Karpas-422 (cell line): Measurements from ENCODE around the gene CLCA2. TPM values are rescaled to one million over a fixed set of nuclear protein-coding genes. Genes with fewer than 3 reads are reported as not detected.
A peak's percentile ranks its signal among the peaks of the same experiment; 100 is the strongest.

Experiments
- DNase-seq: peaks from one replicate; pipeline ENCODE4 v3.0.0-alpha.2; 2015
- H2AFZ ChIP-seq: fragments of 200-600 bp; sonication (generic); 2 replicates; pipeline ENCODE4 v1.6.1; 2014; ENCODE audit warnings: antibody characterized with exemption, low read length, mixed read lengths
- H3K27ac ChIP-seq: fragments of 200-600 bp; sonication (generic); 2 replicates; pipeline ENCODE4 v1.5.1; 2014; ENCODE audit warnings: mild to moderate bottlenecking, low read length, moderate library complexity
- H3K27me3 ChIP-seq: fragments of 200-600 bp; sonication (generic); 2 replicates; pipeline ENCODE4 v1.6.1; 2014; ENCODE audit warnings: low read length, mixed read lengths
- H3K36me3 ChIP-seq: fragments of 200-600 bp; sonication (generic); 2 replicates; pipeline ENCODE4 v1.6.1; 2014; ENCODE audit warnings: low read length, mixed read lengths; ENCODE audit not compliant: insufficient read depth
- H3K4me1 ChIP-seq: fragments of 200-600 bp; sonication (generic); 2 replicates; pipeline ENCODE4 v1.6.1; 2014; ENCODE audit warnings: mild to moderate bottlenecking, low read length, mixed read lengths
- H3K4me2 ChIP-seq: fragments of 200-600 bp; sonication (generic); 2 replicates; pipeline ENCODE4 v1.6.1; 2014; ENCODE audit warnings: low read length, low read depth, mild to moderate bottlenecking; ENCODE audit not compliant: poor library complexity, severe bottlenecking
- H3K4me3 ChIP-seq: fragments of 200-600 bp; sonication (generic); 2 replicates; pipeline ENCODE4 v1.5.1; 2014; ENCODE audit warnings: mild to moderate bottlenecking, antibody characterized with exemption, low read length, mixed read lengths
- H3K79me2 ChIP-seq: fragments of 200-600 bp; sonication (generic); 2 replicates; pipeline ENCODE4 v1.6.1; 2014; ENCODE audit warnings: mild to moderate bottlenecking, low read length, mixed read lengths
- H3K9ac ChIP-seq: fragments of 200-600 bp; sonication (generic); 2 replicates; pipeline ENCODE4 v1.6.0; 2014; ENCODE audit warnings: low read length
- H3K9me2 ChIP-seq: fragments of 200-600 bp; sonication (generic), shearing (Covaris generic); replicated peaks from 2 replicates; pipeline ENCODE4 v1.6.0; 2014; ENCODE audit warnings: mild to moderate bottlenecking, low read length, moderate library complexity; ENCODE audit not compliant: insufficient read depth
- H3K9me3 ChIP-seq: fragments of 300-700, 200-600 bp; sonication (generic); 2 replicates; pipeline ENCODE4 v1.6.1; 2014; ENCODE audit warnings: low read length, mixed read lengths
- H4K20me1 ChIP-seq: fragments of 200-600 bp; sonication (generic); 2 replicates; pipeline ENCODE4 v1.6.1; 2014; ENCODE audit warnings: mild to moderate bottlenecking, antibody characterized with exemption, low read length, low read depth; ENCODE audit not compliant: insufficient read depth
- total RNA-seq: library from RNA; depleted of rRNA; stranded (reverse); fragments of >200 nt; shearing (Covaris generic); gene quantifications from 2 replicates; pipeline ENCODE4 v1.2.3, GENCODE V29; 2014; ENCODE audit warnings: low replicate concordance; rRNA removed

CLCA2 gene, protein sequence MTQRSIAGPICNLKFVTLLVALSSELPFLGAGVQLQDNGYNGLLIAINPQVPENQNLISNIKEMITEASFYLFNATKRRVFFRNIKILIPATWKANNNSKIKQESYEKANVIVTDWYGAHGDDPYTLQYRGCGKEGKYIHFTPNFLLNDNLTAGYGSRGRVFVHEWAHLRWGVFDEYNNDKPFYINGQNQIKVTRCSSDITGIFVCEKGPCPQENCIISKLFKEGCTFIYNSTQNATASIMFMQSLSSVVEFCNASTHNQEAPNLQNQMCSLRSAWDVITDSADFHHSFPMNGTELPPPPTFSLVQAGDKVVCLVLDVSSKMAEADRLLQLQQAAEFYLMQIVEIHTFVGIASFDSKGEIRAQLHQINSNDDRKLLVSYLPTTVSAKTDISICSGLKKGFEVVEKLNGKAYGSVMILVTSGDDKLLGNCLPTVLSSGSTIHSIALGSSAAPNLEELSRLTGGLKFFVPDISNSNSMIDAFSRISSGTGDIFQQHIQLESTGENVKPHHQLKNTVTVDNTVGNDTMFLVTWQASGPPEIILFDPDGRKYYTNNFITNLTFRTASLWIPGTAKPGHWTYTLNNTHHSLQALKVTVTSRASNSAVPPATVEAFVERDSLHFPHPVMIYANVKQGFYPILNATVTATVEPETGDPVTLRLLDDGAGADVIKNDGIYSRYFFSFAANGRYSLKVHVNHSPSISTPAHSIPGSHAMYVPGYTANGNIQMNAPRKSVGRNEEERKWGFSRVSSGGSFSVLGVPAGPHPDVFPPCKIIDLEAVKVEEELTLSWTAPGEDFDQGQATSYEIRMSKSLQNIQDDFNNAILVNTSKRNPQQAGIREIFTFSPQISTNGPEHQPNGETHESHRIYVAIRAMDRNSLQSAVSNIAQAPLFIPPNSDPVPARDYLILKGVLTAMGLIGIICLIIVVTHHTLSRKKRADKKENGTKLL
- not detected in 2 replicates for total RNA-seq

DNA sequence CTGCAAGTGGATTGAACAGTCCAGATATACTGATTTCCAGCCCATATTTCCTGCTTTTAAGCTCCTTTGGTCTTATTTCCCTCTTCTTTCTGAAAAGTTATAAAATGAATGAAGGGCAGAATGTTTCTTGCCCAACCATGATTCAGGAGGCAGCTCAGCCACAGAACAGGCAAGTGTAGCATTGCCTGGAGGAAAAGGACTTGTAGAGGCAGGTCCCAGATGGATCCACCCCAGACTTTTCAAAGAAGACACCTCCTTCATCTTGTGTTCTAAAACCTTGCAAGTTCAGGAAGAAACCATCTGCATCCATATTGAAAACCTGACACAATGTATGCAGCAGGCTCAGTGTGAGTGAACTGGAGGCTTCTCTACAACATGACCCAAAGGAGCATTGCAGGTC lies at the start of gene CLCA2:
Gene CLCA2 (plus strand): TSS at position 299 of the 400 bp plus-strand sequence. CDS start 77 bp downstream, at position 376.
- Histone ChIP-seq H4K20me1 (no peaks in the 10 kb centered on the region), H3K36me3 (no peaks in the 10 kb centered on the region), H3K27ac (no peak within 1 kb of the TSS), H2AFZ (no peak within 1 kb of the TSS), H3K9ac (no peak within 1 kb of the TSS), H3K79me2 (no peaks in the 10 kb centered on the region), H3K27me3 (no peaks in the 10 kb centered on the region), H3K9me2 (no peaks in the 10 kb centered on the region), H3K4me2 (no peak within 1 kb of the TSS), H3K4me3 (no peak within 1 kb of the TSS), H3K4me1 (no peaks in the 10 kb centered on the region), H3K9me3 (no peaks in the 10 kb centered on the region)
- DNase-seq = no peak

DNA sequence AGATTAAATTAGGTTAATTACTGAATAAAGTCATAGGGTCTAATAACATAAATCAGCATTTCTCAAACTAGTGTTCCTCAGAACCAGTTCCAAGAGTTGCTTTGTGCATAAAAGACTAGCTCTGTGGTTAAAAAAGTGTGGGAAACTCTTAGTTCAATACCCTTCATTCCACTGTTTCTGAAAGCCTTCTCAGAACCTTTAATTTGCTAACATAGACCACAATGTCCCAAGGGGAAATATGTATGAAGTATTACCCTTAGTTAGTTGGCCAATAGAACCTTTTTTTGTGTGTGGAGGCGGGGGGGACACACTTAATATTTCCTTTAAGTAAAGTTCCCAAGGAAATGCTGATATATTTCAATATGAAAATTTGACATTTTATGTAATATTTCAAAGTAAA lies 48.3 kb upstream of the CLCA2 start:
- Histone ChIP-seq H3K9me3 (peaks cover 2% of the 10 kb centered on the region; the same call in 1 of the 2 replicates), H2AFZ (no peak overlapping the region), H4K20me1 (no peaks in the 10 kb centered on the region), H3K4me3 (no peak overlapping the region), H3K36me3 (no peaks in the 10 kb centered on the region), H3K4me2 (no peak overlapping the region), H3K27me3 (no peaks in the 10 kb centered on the region), H3K27ac (no peak overlapping the region), H3K4me1 (no peaks in the 10 kb centered on the region), H3K9me2 (no peaks in the 10 kb centered on the region), H3K9ac (no peak overlapping the region), H3K79me2 (no peaks in the 10 kb centered on the region)
- DNase-seq = no peak

DNA sequence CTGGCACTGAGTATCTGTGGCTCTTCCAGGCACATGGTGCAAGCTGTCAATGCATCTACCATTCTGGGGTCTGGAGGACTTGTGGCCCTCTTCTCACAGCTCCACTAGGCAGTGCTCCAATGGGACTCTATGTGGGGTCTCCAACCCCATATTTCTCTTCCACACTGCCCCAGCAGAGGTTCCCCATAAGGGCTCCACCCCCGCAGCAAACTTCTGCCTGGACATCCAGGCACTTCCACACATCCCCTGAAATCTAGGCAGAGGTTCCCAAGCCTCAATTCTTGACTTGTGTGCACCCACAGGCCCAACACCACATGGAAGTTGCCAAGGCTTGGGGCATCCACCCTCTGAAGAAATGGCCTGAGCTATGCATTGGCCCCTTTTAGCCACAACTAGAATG lies 46.6 kb upstream of the CLCA2 start:
- H4K20me1 ChIP-seq = no peaks in the 10 kb centered on the region

DNA sequence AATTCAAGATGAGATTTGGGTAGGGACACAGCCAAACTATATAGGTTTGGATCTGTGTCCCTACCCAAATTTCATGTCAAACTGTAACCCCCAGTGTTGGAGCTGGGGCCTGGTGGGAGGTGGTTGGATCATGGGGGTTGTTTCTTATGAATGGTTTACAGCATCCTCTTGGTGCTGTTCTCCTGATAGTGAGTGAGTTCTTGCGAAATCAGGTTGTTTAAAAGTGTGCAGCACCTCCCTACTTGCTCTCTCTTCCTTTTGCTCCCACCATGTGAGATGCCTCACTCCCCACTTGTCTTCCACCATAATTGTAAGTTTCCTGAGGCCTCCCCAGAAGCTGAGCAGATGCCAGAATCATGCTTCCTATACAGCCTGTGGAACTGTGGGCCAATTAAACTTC lies 45.2 kb upstream of the CLCA2 start:
- Histone ChIP-seq H3K27me3 (no peaks in the 10 kb centered on the region), H4K20me1 (no peaks in the 10 kb centered on the region), H3K4me3 (no peak overlapping the region), H3K36me3 (no peaks in the 10 kb centered on the region), H3K9ac (no peak overlapping the region), H3K4me1 (no peaks in the 10 kb centered on the region), H3K79me2 (no peaks in the 10 kb centered on the region), H3K9me2 (no peaks in the 10 kb centered on the region), H3K4me2 (no peak overlapping the region), H3K27ac (no peak overlapping the region), H2AFZ (no peak overlapping the region), H3K9me3 (peaks cover 2% of the 10 kb centered on the region; the same call in 1 of the 2 replicates)
- DNase-seq = no peak

More for the DNA sequence above, 46.6 kb upstream of the CLCA2 start:
- no peak for DNase-seq
- H3K9me2 ChIP-seq = no peaks in the 10 kb centered on the region
- no peak overlapping the region for H3K4me3 ChIP-seq
- H3K36me3 ChIP-seq = no peaks in the 10 kb centered on the region
- no peak overlapping the region for H3K4me2 ChIP-seq
- no peak overlapping the region for H2AFZ ChIP-seq
- no peaks in the 10 kb centered on the region for H3K4me1 ChIP-seq
- H3K9ac ChIP-seq = no peak overlapping the region
- H3K27ac ChIP-seq = no peak overlapping the region
- no peaks in the 10 kb centered on the region for H3K27me3 ChIP-seq
- peaks cover 2% of the 10 kb centered on the region; the same call in 1 of the 2 replicates for H3K9me3 ChIP-seq
- H3K79me2 ChIP-seq = no peaks in the 10 kb centered on the region

DNA sequence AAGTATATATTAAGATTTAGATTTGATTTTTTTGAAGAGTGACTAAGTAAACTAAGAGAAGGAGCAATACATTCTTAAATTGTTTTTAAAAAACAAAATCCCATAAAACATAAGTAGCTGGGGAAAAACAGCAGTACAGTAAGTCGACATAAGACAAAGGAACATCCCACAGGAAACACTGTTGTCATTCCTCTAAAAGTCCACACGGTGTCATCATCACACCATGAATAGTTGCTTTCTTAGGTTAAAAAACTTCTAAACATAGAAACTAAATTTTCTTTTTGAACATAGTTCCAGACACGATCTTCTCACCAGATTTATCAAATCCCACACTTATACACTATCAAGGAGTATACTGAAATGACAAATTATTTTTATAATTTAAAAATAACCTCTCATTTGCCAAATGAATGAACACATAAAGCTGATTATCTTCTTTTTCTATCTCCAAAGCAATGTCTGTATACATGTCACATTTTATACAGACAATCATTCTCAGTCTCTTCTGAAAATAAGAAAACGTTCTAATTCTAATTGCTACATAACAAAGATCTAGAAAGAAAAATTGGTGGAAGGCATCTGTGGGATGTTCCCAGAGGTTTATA lies 43.6 kb upstream of the CLCA2 start:
- DNase-seq = peak; percentile 78
- H3K4me3 ChIP-seq = no peak overlapping the region
- H2AFZ ChIP-seq = no peak overlapping the region
- no peak overlapping the region for H3K9ac ChIP-seq
- peak overlapping the region; percentile 15 for H3K4me2 ChIP-seq
- H4K20me1 ChIP-seq = no peaks in the 10 kb centered on the region
- no peaks in the 10 kb centered on the region for H3K4me1 ChIP-seq
- no peaks in the 10 kb centered on the region for H3K9me2 ChIP-seq
- H3K9me3 ChIP-seq = peaks cover 2% of the 10 kb centered on the region; the same call in 1 of the 2 replicates
- no peaks in the 10 kb centered on the region for H3K27me3 ChIP-seq
- H3K36me3 ChIP-seq = no peaks in the 10 kb centered on the region
- no peak overlapping the region for H3K27ac ChIP-seq
- no peaks in the 10 kb centered on the region for H3K79me2 ChIP-seq

DNA sequence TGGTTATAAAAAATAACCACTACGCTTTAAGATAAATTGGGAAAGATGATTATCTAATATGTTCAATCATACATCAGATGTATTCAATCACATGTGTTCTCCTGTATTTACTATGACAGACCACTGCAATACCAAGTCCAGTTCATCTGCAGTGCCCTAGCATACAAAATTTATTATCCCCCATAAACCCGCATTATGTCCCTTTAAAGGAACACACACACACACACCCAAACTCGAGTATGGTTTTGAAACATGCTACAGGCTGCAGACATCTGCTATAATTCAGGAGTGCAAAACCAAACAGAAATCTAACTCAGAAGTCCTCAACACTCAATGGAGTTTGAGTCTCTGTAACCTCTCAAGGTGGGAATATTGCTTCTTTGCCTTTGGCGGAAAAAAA lies 42.7 kb upstream of the CLCA2 start:
- no peaks in the 10 kb centered on the region for H3K9me2 ChIP-seq
- H2AFZ ChIP-seq = no peak overlapping the region
- no peaks in the 10 kb centered on the region for H3K36me3 ChIP-seq
- H3K27me3 ChIP-seq = no peaks in the 10 kb centered on the region
- H3K4me2 ChIP-seq = no peak overlapping the region
- DNase-seq = no peak
- no peak overlapping the region for H3K9ac ChIP-seq
- H3K4me1 ChIP-seq = no peaks in the 10 kb centered on the region
- no peak overlapping the region for H3K27ac ChIP-seq
- no peaks in the 10 kb centered on the region for H3K79me2 ChIP-seq
- no peak overlapping the region for H3K4me3 ChIP-seq
- no peaks in the 10 kb centered on the region for H4K20me1 ChIP-seq
- H3K9me3 ChIP-seq = peaks cover 2% of the 10 kb centered on the region; the same call in 1 of the 2 replicates

DNA sequence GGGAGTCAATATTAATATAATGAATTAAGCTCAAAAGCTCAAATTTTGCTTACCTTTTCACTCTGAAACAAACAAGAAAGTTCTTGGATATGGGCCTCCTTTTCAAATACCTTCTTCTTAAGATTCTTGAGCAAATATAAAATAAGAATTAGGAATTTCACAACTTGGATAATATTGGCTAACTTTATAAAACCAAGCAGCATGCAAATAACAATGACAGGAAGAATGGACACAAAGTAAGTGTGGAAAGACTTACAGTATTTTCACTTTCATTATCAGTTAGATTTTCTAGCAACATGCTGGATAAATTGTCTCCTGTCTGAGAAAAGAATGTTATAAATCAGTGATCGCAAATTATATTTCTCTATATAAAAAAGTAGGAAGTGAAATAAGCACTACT lies 41.1 kb upstream of the CLCA2 start:
- no peak for DNase-seq
- Histone ChIP-seq H3K9me3 (no peaks in the 10 kb centered on the region), H3K9ac (no peak overlapping the region), H3K79me2 (no peaks in the 10 kb centered on the region), H3K27me3 (no peaks in the 10 kb centered on the region), H2AFZ (no peak overlapping the region), H3K4me1 (no peaks in the 10 kb centered on the region), H4K20me1 (no peaks in the 10 kb centered on the region), H3K9me2 (no peaks in the 10 kb centered on the region), H3K4me3 (no peak overlapping the region), H3K36me3 (no peaks in the 10 kb centered on the region), H3K4me2 (no peak overlapping the region), H3K27ac (no peak overlapping the region)
